ENCODE data around the gene FAM107A.

Gene FAM107A

DNA sequence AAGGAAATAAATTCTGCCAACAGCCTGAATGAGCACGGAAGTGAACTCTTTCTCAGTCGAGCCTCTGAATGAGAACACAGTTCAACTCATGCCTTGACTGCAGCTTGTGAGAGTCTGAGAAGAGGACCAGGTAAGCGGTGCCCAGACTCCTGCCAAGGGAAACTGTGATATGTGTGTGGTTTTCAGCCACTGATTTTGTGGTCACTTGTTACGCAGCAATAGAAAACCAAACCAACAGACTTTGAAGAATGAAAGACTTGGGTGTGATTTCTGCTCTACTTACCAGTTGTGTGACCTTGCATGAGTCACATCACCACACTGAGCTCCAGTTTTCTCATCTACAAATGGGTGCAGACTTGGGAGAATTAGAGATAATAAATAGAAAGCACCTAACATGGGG lies 30.6 kb upstream of the FAM107A start:
- H3K4me3 Mint-ChIP-seq: no peak overlapping the region
- peaks cover 0 to 1% of the 10 kb centered on the region in 2 donors for H3K9me3 Mint-ChIP-seq
- ATAC-seq (replicated peaks): no peak
- peaks cover 18 to 48% of the 10 kb centered on the region in 2 donors for H3K27me3 Mint-ChIP-seq
- H3K4me1 Mint-ChIP-seq: no peaks in the 10 kb centered on the region
- no peak overlapping the region for H3K27ac Mint-ChIP-seq
- no peaks in the 10 kb centered on the region for H3K36me3 Mint-ChIP-seq
- no peak for DNase-seq

DNA sequence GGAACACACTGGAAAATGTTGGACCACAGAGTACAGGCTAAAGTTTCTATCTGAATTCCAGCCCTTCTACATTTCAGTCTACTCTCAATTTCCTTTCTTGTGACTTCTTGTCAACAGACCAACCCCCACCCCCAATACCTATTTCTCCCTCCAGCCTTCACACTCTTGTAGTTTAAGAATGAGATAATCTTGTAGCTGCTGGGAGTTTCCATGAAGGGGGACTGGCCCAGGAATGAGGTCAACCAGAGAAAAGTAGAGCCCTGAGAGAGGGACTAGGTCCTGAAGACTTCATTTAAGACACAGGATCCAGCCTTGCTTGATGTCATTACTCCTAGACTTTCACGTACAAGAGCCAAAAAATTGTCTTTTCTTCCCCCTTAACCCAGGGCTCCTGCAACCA lies 29.5 kb upstream of the FAM107A start:
- Mint-ChIP-seq H3K36me3 (no peaks in the 10 kb centered on the region), H3K4me3 (no peak overlapping the region), H3K27ac (no peak overlapping the region), H3K27me3 (peaks cover 25 to 56% of the 10 kb centered on the region in 2 donors), H3K9me3 (peaks cover 0 to 1% of the 10 kb centered on the region in 2 donors), H3K4me1 (no peaks in the 10 kb centered on the region)
- DNase-seq: no peak
- ATAC-seq (replicated peaks): no peak

DNA sequence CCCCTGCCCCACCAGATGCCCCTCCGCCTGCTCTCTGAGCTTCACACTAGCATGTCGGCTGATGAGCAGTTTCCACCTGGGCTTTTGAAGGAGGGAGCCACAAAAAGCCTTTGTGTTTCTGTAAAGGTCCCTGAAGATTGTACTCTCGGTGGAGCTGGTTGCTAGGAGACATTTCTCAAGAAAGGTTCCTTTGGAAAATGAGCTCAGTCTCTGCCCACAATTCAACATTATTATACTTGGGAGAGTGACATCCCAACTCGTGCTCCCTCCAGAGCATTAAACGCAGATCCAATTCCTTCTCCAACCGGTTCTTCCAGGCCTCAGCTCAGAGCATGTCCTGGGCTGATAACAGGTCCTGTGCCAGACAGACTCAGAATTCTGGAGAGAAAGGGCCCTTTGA lies 26.8 kb upstream of the FAM107A start:
- H3K4me1 Mint-ChIP-seq: no peaks in the 10 kb centered on the region
- peaks cover 0 to 1% of the 10 kb centered on the region in 2 donors for H3K9me3 Mint-ChIP-seq
- H3K27me3 Mint-ChIP-seq: peaks cover 27 to 50% of the 10 kb centered on the region in 2 donors
- H3K4me3 Mint-ChIP-seq: no peak overlapping the region
- no peaks in the 10 kb centered on the region for H3K36me3 Mint-ChIP-seq
- DNase-seq (no peak), ATAC-seq (replicated peaks) (no peak)
- no peak overlapping the region for H3K27ac Mint-ChIP-seq

DNA sequence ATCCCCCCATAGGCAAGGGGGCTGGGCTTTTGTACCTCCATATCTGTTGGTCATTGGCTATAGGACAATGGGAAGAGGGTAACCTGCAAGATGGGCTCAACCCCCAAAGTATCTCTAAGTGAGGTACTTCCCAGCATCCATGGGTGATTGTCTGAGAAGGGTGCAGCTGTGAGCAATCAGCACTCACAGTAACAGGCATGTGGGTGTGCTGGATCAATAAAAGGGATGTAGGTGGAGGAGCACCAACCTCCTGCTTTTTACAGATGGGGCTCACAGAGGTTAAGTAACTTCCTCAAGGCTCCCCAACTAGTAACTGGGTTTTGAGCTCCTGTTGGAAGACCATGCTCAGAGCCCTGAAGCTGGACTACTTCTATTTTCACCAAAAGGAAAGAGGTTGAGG lies 26.4 kb upstream of the FAM107A start:
- H3K4me3 Mint-ChIP-seq: no peak overlapping the region
- DNase-seq (no peak), ATAC-seq (replicated peaks) (no peak)
- H3K36me3 Mint-ChIP-seq: no peaks in the 10 kb centered on the region
- H3K9me3 Mint-ChIP-seq: peaks cover 0 to 1% of the 10 kb centered on the region in 2 donors
- H3K4me1 Mint-ChIP-seq: no peaks in the 10 kb centered on the region
- peaks cover 27 to 46% of the 10 kb centered on the region in 2 donors for H3K27me3 Mint-ChIP-seq
- H3K27ac Mint-ChIP-seq: no peak overlapping the region

DNA sequence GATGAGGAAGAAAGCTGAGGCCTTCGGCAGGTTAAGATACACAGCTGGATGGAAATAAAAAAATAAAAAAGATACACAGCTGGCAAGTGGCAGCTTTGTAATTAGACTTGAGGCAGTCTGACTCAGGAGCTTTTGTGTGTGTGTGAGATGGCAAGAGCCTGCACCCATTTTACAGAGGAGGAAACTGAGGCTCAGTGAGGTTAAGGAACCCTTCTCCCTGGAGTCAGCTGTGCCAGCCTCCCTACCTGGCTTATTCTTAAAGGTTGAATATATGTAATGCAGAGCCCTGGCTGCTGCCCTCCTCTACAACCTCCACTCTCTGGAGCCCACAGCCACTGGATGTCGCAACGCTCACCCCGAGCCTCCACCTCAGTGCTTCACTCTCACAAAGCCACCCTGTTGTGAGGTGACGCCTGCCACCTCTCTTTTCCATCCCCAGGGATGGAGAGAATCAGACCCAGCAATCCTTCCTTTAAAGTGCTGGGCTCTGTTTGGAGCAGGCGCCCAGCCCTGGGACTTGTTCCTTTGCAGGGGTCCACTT lies 20.6 kb upstream of the FAM107A start:
- Mint-ChIP-seq H3K4me3 (no peak overlapping the region), H3K4me1 (no peaks in the 10 kb centered on the region), H3K27me3 (peaks cover 12 to 15% of the 10 kb centered on the region in 2 donors), H3K27ac (no peak overlapping the region), H3K36me3 (no peaks in the 10 kb centered on the region), H3K9me3 (no peaks in the 10 kb centered on the region)
- no peak for ATAC-seq (replicated peaks)
- no peak for DNase-seq

DNA sequence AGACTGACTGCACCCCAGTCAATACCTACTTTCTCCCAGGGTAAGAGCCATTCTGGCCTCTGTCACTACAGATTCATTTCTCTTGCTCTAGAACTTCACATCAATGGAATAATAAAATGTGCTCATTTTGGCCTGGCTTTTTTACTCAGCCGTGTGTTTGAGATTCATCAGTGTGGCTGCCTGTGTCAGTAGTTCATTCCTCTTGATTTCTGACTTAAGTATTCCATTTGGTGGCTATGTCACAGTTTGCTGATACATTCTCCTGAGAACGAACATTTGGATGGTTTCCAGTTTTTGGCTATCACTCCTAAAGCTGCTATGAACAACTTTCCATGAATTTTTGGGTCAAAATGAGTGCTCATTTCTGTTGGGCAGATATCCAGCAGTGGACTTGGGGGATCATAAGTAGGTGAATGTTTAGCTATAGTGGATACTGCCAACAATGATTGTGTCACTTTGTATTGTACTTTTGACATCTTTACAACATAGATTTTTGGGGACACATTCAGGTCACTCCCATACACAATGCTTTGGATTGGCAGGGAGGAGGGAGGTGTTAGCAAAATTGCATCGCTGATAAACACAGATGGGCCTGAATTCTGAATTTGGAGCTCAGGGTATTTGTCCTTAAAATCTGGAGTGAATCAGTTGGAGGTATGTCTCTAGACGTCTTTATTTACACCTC lies 19.8 kb upstream of the FAM107A start:
- H3K36me3 Mint-ChIP-seq: no peaks in the 10 kb centered on the region
- DNase-seq: no peak

DNA sequence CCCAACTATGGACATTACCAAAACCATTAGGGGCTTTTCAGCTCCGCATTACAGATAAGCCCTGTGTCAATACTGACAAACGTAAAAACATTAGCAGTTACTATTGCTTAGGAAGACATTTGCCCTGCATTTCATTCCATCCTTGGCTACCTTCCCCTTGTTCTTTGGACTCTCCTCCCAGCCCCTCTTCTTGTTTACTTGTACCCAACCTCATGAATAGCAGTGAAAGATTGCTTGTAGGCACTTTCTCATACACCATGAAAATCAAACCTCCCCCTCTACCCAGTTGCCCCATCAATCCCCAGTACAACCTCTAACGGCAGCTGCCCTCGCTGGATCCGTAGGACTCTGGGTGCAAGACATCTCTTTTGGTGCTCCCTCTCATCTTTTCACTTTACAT lies 16.9 kb upstream of the FAM107A start:
- Mint-ChIP-seq H3K27me3 (peaks cover 0 to 3% of the 10 kb centered on the region in 2 donors), H3K27ac (no peak overlapping the region), H3K36me3 (no peaks in the 10 kb centered on the region), H3K4me3 (no peak overlapping the region), H3K4me1 (peaks cover 2 to 5% of the 10 kb centered on the region in 2 donors), H3K9me3 (no peaks in the 10 kb centered on the region)
- DNase-seq (no peak), ATAC-seq (replicated peaks) (no peak)

More for the DNA sequence above, 19.8 kb upstream of the FAM107A start:
- Mint-ChIP-seq H3K27ac (no peak overlapping the region), H3K27me3 (peaks cover 8 to 10% of the 10 kb centered on the region in 2 donors), H3K9me3 (no peaks in the 10 kb centered on the region), H3K4me1 (peaks cover 0 to under 1% of the 10 kb centered on the region in 2 donors), H3K4me3 (no peak overlapping the region)
- ATAC-seq (replicated peaks): no peak

DNA sequence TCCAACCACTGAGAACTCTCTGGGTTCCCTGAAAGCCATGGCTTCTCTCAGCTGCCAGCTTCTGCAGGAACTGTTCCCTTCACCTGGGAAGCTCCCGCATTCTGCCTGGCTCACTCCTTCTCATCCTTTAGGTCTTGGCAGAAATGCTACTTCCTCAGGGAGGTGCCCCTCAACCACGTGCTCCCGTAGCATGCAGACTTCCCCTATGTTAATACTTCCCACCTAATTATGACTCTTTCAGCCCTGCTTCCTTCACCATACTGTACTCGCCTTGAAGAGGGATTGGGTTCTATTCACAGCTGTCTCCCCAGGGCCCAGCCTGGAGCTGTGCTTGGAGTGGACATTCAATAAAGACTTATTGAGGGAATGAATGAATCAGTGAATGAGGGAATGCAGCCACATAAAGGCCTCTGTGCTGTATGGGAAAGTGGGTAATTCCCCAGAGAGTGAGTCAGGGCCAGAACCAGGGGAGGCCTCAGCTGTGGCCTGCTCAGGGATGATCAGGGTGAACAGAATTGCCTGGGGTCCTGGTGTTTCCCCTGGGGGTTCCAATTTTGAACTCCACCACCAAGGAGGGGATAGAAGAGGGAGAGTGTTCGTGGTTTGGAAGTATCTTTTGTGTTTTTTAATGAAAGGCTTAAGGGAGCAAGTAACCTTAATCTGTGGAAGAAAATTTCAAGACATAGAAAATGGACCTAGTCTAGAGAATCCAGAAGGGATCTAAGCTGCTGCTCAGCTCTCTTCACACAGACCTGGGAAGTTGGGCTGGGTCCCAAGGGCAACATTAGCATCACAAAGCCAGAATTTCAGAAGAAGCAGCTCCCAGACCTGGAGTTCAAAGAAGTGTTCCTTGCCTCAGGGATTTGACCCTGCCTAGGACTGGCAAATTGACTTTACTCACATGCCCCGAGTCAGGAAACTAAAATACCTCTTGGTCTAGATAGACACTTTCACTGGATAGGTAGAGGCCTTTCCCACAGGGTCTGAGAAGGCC lies 14.6 kb upstream of the FAM107A start:
- DNase-seq (no peak), ATAC-seq (replicated peaks) (peak in 1 of 2 donors; percentile 51)
- H3K9me3 Mint-ChIP-seq: no peaks in the 10 kb centered on the region
- no peaks in the 10 kb centered on the region for H3K36me3 Mint-ChIP-seq
- peaks cover 9 to 12% of the 10 kb centered on the region in 2 donors for H3K27me3 Mint-ChIP-seq
- H3K27ac Mint-ChIP-seq: no peak overlapping the region
- H3K4me1 Mint-ChIP-seq: peaks cover 2 to 5% of the 10 kb centered on the region in 2 donors
- no peak overlapping the region for H3K4me3 Mint-ChIP-seq

DNA sequence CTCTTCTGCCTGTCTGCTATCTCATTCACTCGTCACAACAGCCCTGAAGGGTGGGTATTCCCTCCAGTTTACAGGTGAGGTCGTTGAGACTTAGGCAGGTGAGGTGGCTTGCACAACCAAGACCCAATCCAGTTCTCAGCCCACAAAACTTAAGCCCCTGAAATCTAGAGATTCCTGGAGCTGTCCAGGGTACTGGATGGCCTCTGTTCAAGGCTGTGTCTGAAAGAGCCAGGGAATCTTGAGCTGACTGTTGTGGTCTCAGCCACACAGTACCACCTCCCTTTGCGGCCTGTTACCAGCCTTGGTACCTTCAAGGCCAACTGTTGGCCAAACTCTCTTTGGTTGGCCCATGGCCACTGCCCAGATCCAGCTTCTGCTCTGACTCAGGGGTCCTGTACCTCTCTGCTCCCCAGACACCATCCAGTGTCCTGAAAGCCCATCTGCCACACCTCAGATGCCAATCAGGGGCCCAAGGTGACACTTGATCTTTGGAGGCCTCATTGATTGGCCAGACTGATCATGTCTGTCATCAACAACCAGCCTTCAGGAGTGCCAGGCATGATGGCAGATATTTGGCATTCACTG lies 10.9 kb upstream of the FAM107A start:
- Mint-ChIP-seq H3K4me1 (peaks cover 13 to 28% of the 10 kb centered on the region in 2 donors), H3K27me3 (peaks cover 31 to 39% of the 10 kb centered on the region in 2 donors), H3K4me3 (no peak overlapping the region), H3K9me3 (peaks cover 0 to 4% of the 10 kb centered on the region in 2 donors), H3K36me3 (peaks cover 2 to 3% of the 10 kb centered on the region in 2 donors), H3K27ac (no peak overlapping the region)
- no peak for DNase-seq
- no peak for ATAC-seq (replicated peaks)

DNA sequence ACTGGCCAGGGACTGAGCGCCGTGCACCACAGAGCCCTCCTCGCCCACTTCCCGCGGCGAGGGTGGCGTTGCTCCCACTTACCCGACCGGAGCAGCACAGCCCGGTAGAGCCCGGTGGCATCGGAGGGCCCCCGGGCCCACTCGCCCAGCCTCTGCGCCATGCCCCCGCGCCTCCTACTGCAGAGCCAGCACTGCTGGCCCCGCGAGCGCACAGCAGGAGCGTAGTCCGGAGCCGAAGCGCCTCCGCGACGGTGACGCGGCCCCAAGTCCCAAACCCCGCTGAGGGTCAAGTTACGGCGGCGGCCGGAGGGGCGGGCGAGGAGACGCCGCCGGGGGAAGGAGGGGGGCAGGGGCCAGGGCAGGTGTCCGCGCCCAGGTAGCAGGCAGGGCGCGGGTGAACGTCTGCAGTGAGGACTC lies 9.6 kb upstream of the FAM107A start:
- Mint-ChIP-seq H3K4me1 (peaks cover 14 to 26% of the 10 kb centered on the region in 2 donors), H3K27me3 (peaks cover 31 to 39% of the 10 kb centered on the region in 2 donors), H3K36me3 (peaks cover 2 to 3% of the 10 kb centered on the region in 2 donors), H3K4me3 (no peak overlapping the region), H3K9me3 (peaks cover 0 to 4% of the 10 kb centered on the region in 2 donors), H3K27ac (no peak overlapping the region)
- ATAC-seq (replicated peaks) (no peak), DNase-seq (no peak)

DNA sequence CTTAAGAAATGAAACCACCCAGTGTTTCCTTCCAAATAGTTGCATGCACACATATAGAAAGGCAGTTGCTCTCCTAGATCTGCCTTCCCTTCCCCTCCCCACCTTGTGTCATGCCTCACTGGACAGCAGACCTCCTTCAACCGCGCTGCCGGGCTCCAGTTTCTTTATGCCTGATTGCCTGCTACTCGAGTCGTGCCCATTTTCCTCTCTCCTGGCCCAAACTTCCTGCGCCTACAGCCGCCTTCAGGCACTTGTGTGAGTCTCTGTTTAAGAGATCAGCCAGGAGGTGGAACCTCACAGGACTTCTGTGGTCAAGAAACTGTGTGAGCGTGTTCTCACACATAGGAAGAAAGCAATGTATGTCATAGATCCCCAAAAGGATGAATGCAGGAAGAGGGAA lies 8.8 kb upstream of the FAM107A start:
- Mint-ChIP-seq H3K27me3 (peaks cover 31 to 39% of the 10 kb centered on the region in 2 donors), H3K36me3 (peaks cover 2 to 3% of the 10 kb centered on the region in 2 donors), H3K4me1 (peaks cover 17 to 23% of the 10 kb centered on the region in 2 donors), H3K9me3 (peaks cover 0 to 4% of the 10 kb centered on the region in 2 donors), H3K27ac (no peak overlapping the region), H3K4me3 (peak overlapping the region; percentile 77 to 88)
- ATAC-seq (replicated peaks) (peak; percentile 22 to 32), DNase-seq (no peak)

DNA sequence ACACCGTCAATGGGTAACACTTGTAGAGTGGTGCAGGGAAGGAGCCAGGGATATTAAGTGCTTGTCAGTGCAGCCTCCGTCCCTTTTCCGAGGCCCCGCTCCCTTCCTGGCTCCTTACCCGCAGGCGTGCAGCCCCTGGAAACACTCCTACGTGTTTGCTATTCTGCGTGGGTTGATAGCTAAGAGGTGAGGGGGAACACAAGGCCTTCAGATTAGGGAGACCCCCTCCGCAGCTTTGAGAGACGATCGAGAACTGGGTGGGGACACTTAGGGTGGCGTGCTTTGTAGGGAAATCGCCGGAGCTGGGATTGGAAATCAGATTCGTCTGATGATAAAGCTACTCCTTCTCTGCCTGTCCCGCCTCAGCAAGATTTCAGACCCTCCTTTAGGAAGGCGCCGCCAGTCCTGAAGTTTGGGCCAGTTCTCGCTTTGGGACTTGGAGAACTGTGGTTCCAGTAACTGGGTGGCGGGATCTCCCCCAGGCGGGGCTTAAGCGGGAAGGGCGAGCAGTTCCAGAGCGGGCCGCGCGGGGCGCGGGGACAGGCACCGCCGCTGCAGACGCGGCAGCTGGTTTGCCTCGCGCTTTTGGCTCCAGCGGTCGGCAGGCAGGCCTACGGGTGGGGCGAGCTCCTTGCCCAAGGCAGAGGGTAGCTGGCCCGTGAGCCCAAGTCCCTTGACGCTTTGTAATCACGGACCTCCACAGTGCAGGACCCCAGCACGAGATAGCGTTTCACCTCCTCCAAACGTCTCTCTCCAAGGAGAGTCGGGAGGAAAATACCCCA lies 8.0 kb upstream of the FAM107A start:
- peak; percentile 50 for DNase-seq
- Mint-ChIP-seq H3K4me3 (peak overlapping the region; percentile 77 to 88), H3K36me3 (peaks cover 2 to 3% of the 10 kb centered on the region in 2 donors), H3K27ac (peak overlapping the region; percentile 59), H3K4me1 (peaks cover 17 to 23% of the 10 kb centered on the region in 2 donors), H3K27me3 (peaks cover 31 to 39% of the 10 kb centered on the region in 2 donors), H3K9me3 (peaks cover 0 to 4% of the 10 kb centered on the region in 2 donors)
- peak; percentile 94 to 96 for ATAC-seq (replicated peaks)

DNA sequence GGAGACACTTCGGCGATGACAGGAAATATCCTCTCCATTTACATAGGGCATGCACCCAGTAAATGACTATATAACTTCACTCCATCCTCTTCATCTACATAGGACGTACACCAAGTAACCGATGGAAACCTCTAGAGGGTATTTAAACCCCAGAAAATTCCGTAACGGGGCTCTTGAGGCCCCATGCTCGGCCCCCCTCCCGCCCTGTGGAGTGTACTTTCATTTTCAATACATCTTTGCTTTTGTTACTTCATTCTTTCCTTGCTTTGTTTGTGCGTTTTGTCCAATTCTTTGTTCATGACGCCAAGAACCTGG lies 7.5 kb upstream of the FAM107A start:
- peak overlapping the region; percentile 59 for H3K27ac Mint-ChIP-seq
- ATAC-seq (replicated peaks) (peak in 1 of 2 donors; percentile 17), DNase-seq (no peak)
- peaks cover 0 to 4% of the 10 kb centered on the region in 2 donors for H3K9me3 Mint-ChIP-seq
- peaks cover 17 to 23% of the 10 kb centered on the region in 2 donors for H3K4me1 Mint-ChIP-seq
- H3K36me3 Mint-ChIP-seq: peaks cover 2 to 3% of the 10 kb centered on the region in 2 donors
- H3K4me3 Mint-ChIP-seq: peak overlapping the region; percentile 77 to 88
- peaks cover 31 to 39% of the 10 kb centered on the region in 2 donors for H3K27me3 Mint-ChIP-seq

Measured in stimulated activated naive B cell treated with anti-CD40 and anti-IgM and Interleukin-4, amounts not matched to agents 10 μg/mL and 1 μg/mL and 100 μg/mL, for 72 hours (primary cell).